M059J (cell line): ENCODE data around the gene GATA2. TPM values are rescaled to one million over a fixed set of nuclear protein-coding genes. Genes with fewer than 3 reads are reported as not detected.

Experiments used
- DNase-seq: peaks from one replicate; pipeline ENCODE4 v3.0.0-alpha.2; 2012; ENCODE audit warnings: low read depth
- total RNA-seq: library from RNA; depleted of rRNA; stranded (reverse); fragments of >200 nt; shearing (Covaris generic); gene quantifications from 2 replicates; pipeline ENCODE4 v1.2.3, GENCODE V29; 2014

The GATA2 gene
- total RNA-seq, 1 experiment from 2014 or later: 36.3 TPM

GRCh38 chr3:128456776-128457715, 36.0 kb downstream of the GATA2 start:
- DNase-seq: no peak

- peak; percentile 31 for DNase-seq
Observed at GRCh38 chr3:128455786-128456748, 36.9 kb downstream of the GATA2 start.

GRCh38 chr3:128455116-128455515, 37.9 kb downstream of the GATA2 start:
- DNase-seq: no peak

- no peak for DNase-seq
Observed at GRCh38 chr3:128454310-128454618, 38.7 kb downstream of the GATA2 start.

GRCh38 chr3:128453501-128454309, 39.3 kb downstream of the GATA2 start:
- DNase-seq: no peak

- DNase-seq: no peak
Observed at GRCh38 chr3:128452678-128453275, 40.2 kb downstream of the GATA2 start.

- DNase-seq: no peak
Observed at GRCh38 chr3:128452120-128452519, 40.9 kb downstream of the GATA2 start.

GRCh38 chr3:128449111-128449638, 43.8 kb downstream of the GATA2 start:
- DNase-seq: no peak

- no peak for DNase-seq
Observed at GRCh38 chr3:128448491-128448890, 44.5 kb downstream of the GATA2 start.

GRCh38 chr3:128447561-128448013, 45.4 kb downstream of the GATA2 start:
- DNase-seq: no peak

- no peak for DNase-seq
Observed at GRCh38 chr3:128446821-128447220, 46.2 kb downstream of the GATA2 start.

- no peak for DNase-seq
Observed at GRCh38 chr3:128445357-128445756, 47.6 kb downstream of the GATA2 start.

GRCh38 chr3:128443771-128444170, 49.2 kb downstream of the GATA2 start:
- DNase-seq: no peak

GRCh38 chr3:128442949-128443348, 50.1 kb downstream of the GATA2 start:
- no peak for DNase-seq

GRCh38 chr3:128442070-128442469, 50.9 kb downstream of the GATA2 start:
- DNase-seq: no peak

- no peak for DNase-seq
Observed at GRCh38 chr3:128439226-128439625, 53.8 kb downstream of the GATA2 start.

- DNase-seq: no peak
Observed at GRCh38 chr3:128438488-128439072, 54.4 kb downstream of the GATA2 start.

- DNase-seq: no peak
Observed at GRCh38 chr3:128436214-128436613, 56.8 kb downstream of the GATA2 start.

GRCh38 chr3:128435561-128435960, 57.4 kb downstream of the GATA2 start:
- no peak for DNase-seq

- DNase-seq: peak; percentile 46
Observed at GRCh38 chr3:128435058-128435457, 57.9 kb downstream of the GATA2 start.

GRCh38 chr3:128434524-128434923, 58.5 kb downstream of the GATA2 start:
- DNase-seq: no peak
